ENCODE measurements around the gene USP54. TPM values are rescaled to one million over a fixed set of nuclear protein-coding genes. Genes with fewer than 3 reads are reported as not detected.

The USP54 gene
- total RNA-seq, 2 experiments from 2014 or later: 15.2 to 16.4 TPM

DNA sequence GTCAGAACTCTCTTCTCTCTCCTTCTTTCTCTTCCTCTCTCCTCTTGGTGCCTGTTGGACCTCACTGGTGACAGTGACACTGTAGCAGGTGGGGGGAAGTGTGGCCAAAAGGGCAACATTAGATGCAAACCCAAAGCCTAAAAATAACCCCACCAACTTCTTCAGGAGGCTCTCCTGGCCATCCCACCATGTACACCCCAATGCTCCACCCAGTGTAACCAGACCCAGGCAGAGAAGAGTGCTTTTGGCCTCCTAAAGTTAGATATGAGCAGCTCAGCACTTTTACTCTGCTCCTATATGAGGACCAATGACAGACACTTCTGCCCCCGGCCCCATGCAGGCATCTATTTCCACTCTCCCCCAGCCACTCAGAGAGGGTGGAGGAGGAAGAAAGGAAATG lies 44.6 kb upstream of the USP54 start:
- Histone ChIP-seq H3K9me2 (ENCODE audit: insufficient read depth, low read length) (no peaks in the 10 kb centered on the region), H3K36me3 (ENCODE audit: insufficient read depth, low read length) (no peaks in the 10 kb centered on the region), H2AFZ (ENCODE audit: low read length) (peak overlapping the region; percentile 2; the same call in 1 of the 2 replicates), H4K20me1 (ENCODE audit: insufficient read depth, low read length) (no peaks in the 10 kb centered on the region), H3K9me3 (ENCODE audit: low read length) (no peaks in the 10 kb centered on the region), H3K4me2 (ENCODE audit: low read length) (no peak overlapping the region), H3K4me3 (ENCODE audit: low read depth, low read length, poor library complexity, severe bottlenecking) (no peak overlapping the region), H3K27ac (ENCODE audit: low read depth, low read length, poor library complexity, severe bottlenecking) (no peak overlapping the region), H3K4me1 (ENCODE audit: insufficient read depth, low read length, poor library complexity, severe bottlenecking) (no peaks in the 10 kb centered on the region), H3K79me2 (ENCODE audit: insufficient read depth, low read depth, low read length) (no peaks in the 10 kb centered on the region)
- no TSS peak for BruUV-seq (replicated peaks)
- CTCF ChIA-PET (ENCODE audit: unreplicated experiment): no interaction called here
- POLR2A ChIA-PET: interaction anchor here (0.6 to 1.2 kb wide), 4 partner anchors 10 to 432 kb away, joined by 3 to 7 read pairs (median 4); no protein-coding TSS in a partner anchor
- intact Hi-C loops (cut with micrococcal nuclease; ENCODE audit: unreplicated experiment): no loop called here
- DNase-seq (ENCODE audit: low spot score): no peak
- no peak for TF ChIP-seq EZH2phosphoT487 (IDR thresholded peaks at IDR 0.05; ENCODE audit: borderline replicate concordance, low read depth, low read length)
- TF ChIP-seq CTCF (conservative IDR thresholded peaks at IDR 0.05; ENCODE audit: low read length): no peak

DNA sequence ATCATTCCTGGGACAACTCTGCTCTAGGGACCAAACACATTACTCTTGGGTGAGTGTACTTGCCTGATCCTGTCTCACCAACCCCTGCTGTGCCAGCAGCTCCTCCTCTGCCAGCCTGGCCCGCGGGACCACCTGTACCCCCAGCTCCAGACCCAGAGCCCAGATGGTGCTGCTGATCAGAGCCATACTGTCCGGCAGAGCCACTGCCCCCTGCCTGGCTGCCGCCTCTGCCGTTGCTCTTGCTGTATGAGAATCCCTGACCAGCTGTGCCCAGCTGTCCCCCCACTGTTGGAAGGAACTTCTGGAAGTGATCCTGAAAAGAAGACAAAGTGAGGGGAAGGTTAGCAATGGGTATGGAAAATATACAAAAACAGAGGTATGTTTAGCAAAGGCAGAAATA lies 43.3 kb upstream of the USP54 start:
- Histone ChIP-seq H3K27ac (ENCODE audit: low read depth, low read length, poor library complexity, severe bottlenecking) (no peak overlapping the region), H4K20me1 (ENCODE audit: insufficient read depth, low read length) (no peaks in the 10 kb centered on the region), H3K9me3 (ENCODE audit: low read length) (no peaks in the 10 kb centered on the region), H3K4me1 (ENCODE audit: insufficient read depth, low read length, poor library complexity, severe bottlenecking) (no peaks in the 10 kb centered on the region), H2AFZ (ENCODE audit: low read length) (no peak overlapping the region), H3K79me2 (ENCODE audit: insufficient read depth, low read depth, low read length) (no peaks in the 10 kb centered on the region), H3K36me3 (ENCODE audit: insufficient read depth, low read length) (no peaks in the 10 kb centered on the region), H3K9me2 (ENCODE audit: insufficient read depth, low read length) (no peaks in the 10 kb centered on the region), H3K4me2 (ENCODE audit: low read length) (no peak overlapping the region), H3K4me3 (ENCODE audit: low read depth, low read length, poor library complexity, severe bottlenecking) (no peak overlapping the region)
- DNase-seq (ENCODE audit: low spot score): no peak
- ChIA-PET CTCF (ENCODE audit: unreplicated experiment) (no interaction called here), POLR2A (no interaction called here)
- intact Hi-C loops (cut with micrococcal nuclease; ENCODE audit: unreplicated experiment): no loop called here
- TF ChIP-seq CTCF (conservative IDR thresholded peaks at IDR 0.05; ENCODE audit: low read length) (no peak), EZH2phosphoT487 (IDR thresholded peaks at IDR 0.05; ENCODE audit: borderline replicate concordance, low read depth, low read length) (no peak)
- BruUV-seq (replicated peaks): no TSS peak

DNA sequence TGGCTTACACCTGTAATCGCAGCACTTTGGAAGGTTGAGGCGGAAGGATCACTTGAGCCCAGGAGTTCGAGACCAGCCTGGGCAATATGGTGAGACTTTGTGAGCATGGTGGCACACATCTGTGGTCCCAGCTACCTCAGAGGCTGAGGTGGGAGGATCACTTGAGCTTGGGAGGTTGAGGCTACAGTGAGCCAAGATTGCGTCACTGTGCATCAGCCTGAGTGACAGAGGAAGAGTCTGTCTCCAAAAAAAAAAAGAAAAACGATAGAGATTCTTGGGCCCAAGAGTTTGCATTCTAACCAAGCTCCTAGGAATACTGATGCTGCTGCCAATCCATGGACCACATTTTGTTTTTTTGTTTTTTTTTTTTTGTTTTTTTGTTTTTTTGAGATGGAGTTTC lies 38.0 kb upstream of the USP54 start:
- TF ChIP-seq CTCF (conservative IDR thresholded peaks at IDR 0.05; ENCODE audit: low read length) (no peak), EZH2phosphoT487 (IDR thresholded peaks at IDR 0.05; ENCODE audit: borderline replicate concordance, low read depth, low read length) (no peak)
- Histone ChIP-seq H4K20me1 (ENCODE audit: insufficient read depth, low read length) (no peaks in the 10 kb centered on the region), H3K4me1 (ENCODE audit: insufficient read depth, low read length, poor library complexity, severe bottlenecking) (peaks cover 17% of the 10 kb centered on the region), H2AFZ (ENCODE audit: low read length) (no peak overlapping the region), H3K79me2 (ENCODE audit: insufficient read depth, low read depth, low read length) (peaks cover 15% of the 10 kb centered on the region; the same call in 1 of the 2 replicates), H3K9me2 (ENCODE audit: insufficient read depth, low read length) (no peaks in the 10 kb centered on the region), H3K9me3 (ENCODE audit: low read length) (no peaks in the 10 kb centered on the region), H3K36me3 (ENCODE audit: insufficient read depth, low read length) (no peaks in the 10 kb centered on the region), H3K4me3 (ENCODE audit: low read depth, low read length, poor library complexity, severe bottlenecking) (no peak overlapping the region), H3K27ac (ENCODE audit: low read depth, low read length, poor library complexity, severe bottlenecking) (no peak overlapping the region), H3K4me2 (ENCODE audit: low read length) (no peak overlapping the region)
- ChIA-PET POLR2A (interaction anchor here (0.5 to 1.2 kb wide), 4 partner anchors 14 to 1280 kb away, joined by 4 to 8 read pairs (median 4); no protein-coding TSS in a partner anchor), CTCF (ENCODE audit: unreplicated experiment) (no interaction called here)
- no TSS peak for BruUV-seq (replicated peaks)
- DNase-seq (ENCODE audit: low spot score): no peak
- intact Hi-C loops (cut with micrococcal nuclease; ENCODE audit: unreplicated experiment): no loop called here
